Fibroblast of lung (primary cell): Measurements from ENCODE around the gene PDZD2. TPM values are rescaled to one million over a fixed set of nuclear protein-coding genes. Genes with fewer than 3 reads are reported as not detected.
A peak's percentile ranks its signal among the peaks of the same experiment; 100 is the strongest.

Experiments used
- DNase-seq, 2 donors: peaks; one replicate each; pipeline versions ENCODE4 v3.0.0 to v3.0.0-alpha.2; 2010; ENCODE audit warnings: low read depth in 2 of 2
- H2AFZ ChIP-seq: 2 replicates; pipeline ENCODE4 v1.5.1; 2012; ENCODE audit warnings: low read length, control low read depth, inconsistent platforms
- H3K27ac ChIP-seq: 2 replicates; pipeline ENCODE4 v1.5.1; 2011; ENCODE audit warnings: low read length, control low read depth; ENCODE audit not compliant: insufficient read depth
- H3K27me3 ChIP-seq: 2 replicates; pipeline ENCODE4 v1.5.1; 2011; ENCODE audit warnings: mild to moderate bottlenecking, low read length; ENCODE audit not compliant: control insufficient read depth, insufficient read depth
- H3K36me3 ChIP-seq: 2 replicates; pipeline ENCODE4 v1.5.1; 2011; ENCODE audit warnings: low read length; ENCODE audit not compliant: control insufficient read depth, insufficient read depth
- H3K4me1 ChIP-seq: 2 replicates; pipeline ENCODE4 v1.5.1; 2011; ENCODE audit warnings: low read length; ENCODE audit not compliant: control insufficient read depth, insufficient read depth; ENCODE audit errors: extremely low read depth
- H3K4me2 ChIP-seq: 2 replicates; pipeline ENCODE4 v1.5.1; 2011; ENCODE audit warnings: low read length, control low read depth; ENCODE audit not compliant: insufficient read depth; ENCODE audit errors: extremely low read depth
- H3K4me3 ChIP-seq, 4 experiments: fragments of 200-600 bp in 1 of 4; sonication (generic) in 1 of 4; replicated peaks in 1 of 4; 2 replicates each; pipeline ENCODE4 v1.5.1; 2011 to 2016; ENCODE audit warnings: low read length in 4 of 4, low read depth in 3 of 4, mild to moderate bottlenecking in 3 of 4, control low read depth in 2 of 4, inconsistent platforms in 1 of 4, mixed read lengths in 1 of 4; ENCODE audit not compliant: insufficient read depth in 1 of 4; ENCODE audit errors: control extremely low read depth in 1 of 4
- H3K79me2 ChIP-seq: 2 replicates; pipeline ENCODE4 v1.5.1; 2012; ENCODE audit warnings: mild to moderate bottlenecking, low read length, inconsistent platforms; ENCODE audit not compliant: control insufficient read depth, insufficient read depth
- H3K9ac ChIP-seq: 2 replicates; pipeline ENCODE4 v1.5.1; 2011; ENCODE audit warnings: mild to moderate bottlenecking, low read length, control low read depth; ENCODE audit not compliant: insufficient read depth
- H3K9me3 ChIP-seq: 2 replicates; pipeline ENCODE4 v1.5.1; 2012; ENCODE audit warnings: low read depth, low read length; ENCODE audit not compliant: control insufficient read depth, insufficient read depth
- H4K20me1 ChIP-seq: 2 replicates; pipeline ENCODE4 v1.5.1; 2011; ENCODE audit warnings: low read length; ENCODE audit not compliant: control insufficient read depth, insufficient read depth; ENCODE audit errors: extremely low read depth
- CTCF ChIP-seq, 2 donors: IDR thresholded peaks in 1 of 2; conservative IDR thresholded peaks in 1 of 2; 1 replicate in 1 of 2; 2 replicates in 1 of 2; pipeline ENCODE4 v1.5.1; 2011 to 2012; ENCODE audit warnings: low read length in 2 of 2, control low read depth in 1 of 2, inconsistent platforms in 1 of 2, low read depth in 1 of 2, mild to moderate bottlenecking in 1 of 2
- EZH2 ChIP-seq: IDR thresholded peaks from 2 replicates; pipeline ENCODE4 v1.5.1; 2012; ENCODE audit warnings: low read length, control low read depth, mild to moderate bottlenecking; ENCODE audit errors: missing control alignments
- polyA plus RNA-seq, 2 donors: library from polyadenylated mRNA; depleted of rRNA in 1 of 2; stranded (reverse) in 1 of 2; unstranded in 1 of 2; fragments of >200 nt; gene quantifications; 2 replicates each; pipeline ENCODE4 v1.2.1, GENCODE V29; 2011 to 2012; ENCODE audit warnings: missing spikeins in 1 of 2
- total RNA-seq: library from RNA; depleted of rRNA; stranded (reverse); fragments of >200 nt; gene quantifications from 2 replicates; pipeline ENCODE4 v1.2.1, GENCODE V29; 2014

PDZD2 gene
- total and polyA plus RNA-seq, 2 donors (not counting 1 experiment from before 2014, with no cell fraction given): 0.33 to 0.40 TPM

DNA sequence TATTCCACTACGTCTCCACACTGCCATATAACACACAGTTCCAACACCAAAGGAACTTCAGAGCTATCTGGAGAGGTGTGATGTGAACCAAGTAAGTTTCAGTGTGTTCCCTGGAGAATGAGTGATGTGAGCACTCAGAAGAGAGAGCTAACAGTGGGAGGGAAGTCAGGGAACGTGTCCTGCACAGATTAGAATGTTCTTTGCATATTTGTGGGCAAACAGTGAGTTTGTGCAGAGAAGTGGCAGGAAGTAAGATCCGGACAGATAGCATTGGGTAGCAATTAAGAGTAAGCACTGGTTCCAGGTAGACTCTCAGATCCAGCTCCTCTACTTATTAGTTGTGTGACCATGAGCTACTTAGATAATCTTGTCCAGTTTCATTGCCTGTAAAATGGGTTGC is 206.4 kb downstream of the PDZD2 start:
- TF ChIP-seq CTCF (conservative IDR thresholded peaks at IDR 0.05 in 1 of 2, IDR thresholded peaks at IDR 0.05 in 1 of 2; ENCODE audit: low read depth in 1 of 2, low read length in 2 of 2) (no peak), EZH2 (no peak)
- no peaks in the 10 kb centered on the region for H3K36me3 ChIP-seq
- DNase-seq: peak in 1 of 2 donors; percentile 68
- H3K27ac ChIP-seq: no peak overlapping the region
- H3K79me2 ChIP-seq: no peaks in the 10 kb centered on the region
- no peak overlapping the region for H3K4me3 ChIP-seq
- no peak overlapping the region for H2AFZ ChIP-seq
- no peaks in the 10 kb centered on the region for H4K20me1 ChIP-seq
- no peak overlapping the region for H3K9ac ChIP-seq
- no peaks in the 10 kb centered on the region for H3K27me3 ChIP-seq
- no peaks in the 10 kb centered on the region for H3K9me3 ChIP-seq
- no peak overlapping the region for H3K4me2 ChIP-seq
- no peaks in the 10 kb centered on the region for H3K4me1 ChIP-seq

DNA sequence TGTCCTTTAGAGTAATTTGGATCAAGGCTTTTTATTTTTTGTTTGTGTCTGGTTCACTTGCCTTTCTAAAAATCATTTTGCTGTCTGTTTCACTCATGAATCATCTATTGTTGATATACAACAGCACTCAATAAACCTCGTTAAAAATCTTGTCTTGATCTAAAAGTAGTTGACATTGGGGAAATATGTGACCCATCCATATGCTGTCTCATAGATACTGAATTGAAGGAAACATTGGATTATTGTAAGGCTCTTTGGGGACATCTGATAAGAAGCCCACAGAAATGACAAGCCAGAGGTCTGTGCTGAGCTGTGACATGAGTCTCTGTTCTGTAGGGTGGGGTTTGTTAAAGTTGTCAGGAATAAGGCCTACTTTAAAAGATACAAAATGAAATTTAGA is 208.0 kb downstream of the PDZD2 start:
- Histone ChIP-seq H3K36me3 (no peaks in the 10 kb centered on the region), H4K20me1 (no peaks in the 10 kb centered on the region), H3K27me3 (no peaks in the 10 kb centered on the region), H3K9me3 (no peaks in the 10 kb centered on the region), H3K79me2 (no peaks in the 10 kb centered on the region), H2AFZ (no peak overlapping the region), H3K4me3 (no peak overlapping the region), H3K9ac (no peak overlapping the region), H3K4me2 (no peak overlapping the region), H3K27ac (no peak overlapping the region), H3K4me1 (no peaks in the 10 kb centered on the region)
- TF ChIP-seq CTCF (conservative IDR thresholded peaks at IDR 0.05 in 1 of 2, IDR thresholded peaks at IDR 0.05 in 1 of 2; ENCODE audit: low read depth in 1 of 2, low read length in 2 of 2) (no peak), EZH2 (no peak)
- no peak for DNase-seq

DNA sequence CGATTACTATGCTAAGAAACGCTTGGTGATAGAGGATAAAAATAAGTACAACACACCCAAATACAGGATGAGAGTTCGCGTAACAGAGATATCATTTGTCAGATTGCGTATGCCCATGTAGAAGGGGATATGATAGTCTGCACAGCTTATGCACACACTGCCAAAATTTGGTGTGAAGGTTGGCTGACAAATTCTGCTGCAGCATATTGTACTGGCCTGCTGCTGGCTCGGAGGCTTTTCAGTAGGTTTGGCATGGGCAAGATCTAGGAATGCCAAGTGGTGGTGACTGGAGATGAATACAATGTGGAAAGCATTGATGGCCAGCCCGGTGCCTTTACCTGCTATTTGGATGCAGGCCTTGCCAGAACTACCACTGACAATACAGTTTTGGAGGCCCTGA is 208.4 kb downstream of the PDZD2 start:
- no peak for DNase-seq
- H3K4me3 ChIP-seq: no peak overlapping the region
- no peaks in the 10 kb centered on the region for H3K36me3 ChIP-seq
- TF ChIP-seq CTCF (conservative IDR thresholded peaks at IDR 0.05 in 1 of 2, IDR thresholded peaks at IDR 0.05 in 1 of 2; ENCODE audit: low read depth in 1 of 2, low read length in 2 of 2) (no peak), EZH2 (no peak)
- no peaks in the 10 kb centered on the region for H3K4me1 ChIP-seq
- no peak overlapping the region for H3K9ac ChIP-seq
- H3K9me3 ChIP-seq: no peaks in the 10 kb centered on the region
- H3K79me2 ChIP-seq: no peaks in the 10 kb centered on the region
- no peaks in the 10 kb centered on the region for H3K27me3 ChIP-seq
- H4K20me1 ChIP-seq: no peaks in the 10 kb centered on the region
- H2AFZ ChIP-seq: no peak overlapping the region
- H3K27ac ChIP-seq: no peak overlapping the region
- no peak overlapping the region for H3K4me2 ChIP-seq
